Measurements from ENCODE around the gene PRKCH.

Gene PRKCH

GRCh38 chr14:61573321-61573720 lies 251.9 kb downstream of the PRKCH start:
- no peak overlapping the region for H3K4me3 ChIP-seq (ENCODE audit: low read depth, low read length)
- TF ChIP-seq, protein P1, sequence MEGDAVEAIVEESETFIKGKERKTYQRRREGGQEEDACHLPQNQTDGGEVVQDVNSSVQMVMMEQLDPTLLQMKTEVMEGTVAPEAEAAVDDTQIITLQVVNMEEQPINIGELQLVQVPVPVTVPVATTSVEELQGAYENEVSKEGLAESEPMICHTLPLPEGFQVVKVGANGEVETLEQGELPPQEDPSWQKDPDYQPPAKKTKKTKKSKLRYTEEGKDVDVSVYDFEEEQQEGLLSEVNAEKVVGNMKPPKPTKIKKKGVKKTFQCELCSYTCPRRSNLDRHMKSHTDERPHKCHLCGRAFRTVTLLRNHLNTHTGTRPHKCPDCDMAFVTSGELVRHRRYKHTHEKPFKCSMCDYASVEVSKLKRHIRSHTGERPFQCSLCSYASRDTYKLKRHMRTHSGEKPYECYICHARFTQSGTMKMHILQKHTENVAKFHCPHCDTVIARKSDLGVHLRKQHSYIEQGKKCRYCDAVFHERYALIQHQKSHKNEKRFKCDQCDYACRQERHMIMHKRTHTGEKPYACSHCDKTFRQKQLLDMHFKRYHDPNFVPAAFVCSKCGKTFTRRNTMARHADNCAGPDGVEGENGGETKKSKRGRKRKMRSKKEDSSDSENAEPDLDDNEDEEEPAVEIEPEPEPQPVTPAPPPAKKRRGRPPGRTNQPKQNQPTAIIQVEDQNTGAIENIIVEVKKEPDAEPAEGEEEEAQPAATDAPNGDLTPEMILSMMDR (IDR thresholded peaks at IDR 0.05; ENCODE audit: low read depth, low read length, missing control alignments), result no peak
- no peak for DNase-seq (ENCODE audit: low read depth)

- H3K4me3 ChIP-seq (ENCODE audit: low read depth, low read length), result no peak overlapping the region
- TF ChIP-seq, protein P1 (IDR thresholded peaks at IDR 0.05; ENCODE audit: low read depth, low read length, missing control alignments), result no peak
- no peak for DNase-seq (ENCODE audit: low read depth)
Measured at GRCh38 chr14:61573748-61574513, 252.6 kb downstream of the PRKCH start.

GRCh38 chr14:61574514-61574807 lies 253.1 kb downstream of the PRKCH start:
- no peak for DNase-seq (ENCODE audit: low read depth)
- TF ChIP-seq, protein P1 (IDR thresholded peaks at IDR 0.05; ENCODE audit: low read depth, low read length, missing control alignments), result no peak
- no peak overlapping the region for H3K4me3 ChIP-seq (ENCODE audit: low read depth, low read length)

- TF ChIP-seq, protein P1 (IDR thresholded peaks at IDR 0.05; ENCODE audit: low read depth, low read length, missing control alignments), result no peak
Measured at GRCh38 chr14:61575126-61575525, 253.7 kb downstream of the PRKCH start.

GRCh38 chr14:61575551-61576150 lies 254.3 kb downstream of the PRKCH start:
- TF ChIP-seq, protein P1 (IDR thresholded peaks at IDR 0.05; ENCODE audit: low read depth, low read length, missing control alignments), result no peak
- H3K4me3 ChIP-seq (ENCODE audit: low read depth, low read length), result no peak overlapping the region
- DNase-seq (ENCODE audit: low read depth), result no peak

More at GRCh38 chr14:61575126-61575525, 253.7 kb downstream of the PRKCH start:
- H3K4me3 ChIP-seq (ENCODE audit: low read depth, low read length), result no peak overlapping the region
- DNase-seq (ENCODE audit: low read depth), result no peak

DNA sequence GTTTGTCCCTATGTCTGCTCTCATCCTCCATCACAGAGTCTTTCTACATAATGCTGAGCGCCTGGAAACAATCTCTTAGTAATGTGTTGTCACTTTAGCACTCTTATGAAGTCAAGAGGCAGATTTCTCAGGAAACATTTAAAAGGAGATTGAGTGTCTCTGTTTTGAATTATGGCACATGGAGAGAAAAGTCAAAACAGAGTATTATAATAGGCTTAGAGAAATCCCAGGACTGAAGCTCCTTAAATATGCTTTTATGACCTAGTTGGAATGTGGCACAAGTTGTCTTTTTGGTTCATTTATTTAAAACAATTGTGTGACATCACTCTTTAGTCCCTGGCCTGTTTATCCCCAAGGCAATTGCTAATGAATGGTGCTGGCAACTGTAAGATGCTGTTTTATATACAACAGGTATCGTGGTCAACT lies 256.1 kb downstream of the PRKCH start:
- no peak overlapping the region for H3K4me3 ChIP-seq (ENCODE audit: low read depth, low read length)
- DNase-seq (ENCODE audit: low read depth), result no peak
- TF ChIP-seq, protein P1 (IDR thresholded peaks at IDR 0.05; ENCODE audit: low read depth, low read length, missing control alignments), result no peak

DNA sequence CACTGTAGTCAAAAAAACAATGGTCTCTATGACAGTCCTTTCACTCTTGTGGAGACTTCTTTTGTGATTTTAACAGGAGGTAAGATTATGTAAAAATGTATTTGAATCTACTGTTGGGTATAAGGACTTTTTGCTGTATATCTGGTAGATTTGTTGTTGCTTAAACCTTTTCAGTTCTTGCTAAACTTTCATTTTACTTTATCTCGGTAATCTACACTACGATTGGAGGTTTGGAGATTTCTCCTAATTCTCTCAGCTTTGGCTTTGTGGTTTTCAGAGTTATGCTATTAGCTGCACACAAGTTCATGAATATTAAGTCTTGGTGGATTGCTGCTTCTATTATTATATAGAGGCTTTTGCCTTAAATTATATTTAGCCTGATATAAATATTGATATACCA lies 257.4 kb downstream of the PRKCH start:
- no peak for DNase-seq (ENCODE audit: low read depth)
- H3K4me3 ChIP-seq (ENCODE audit: low read depth, low read length), result no peak overlapping the region
- TF ChIP-seq, protein P1 (IDR thresholded peaks at IDR 0.05; ENCODE audit: low read depth, low read length, missing control alignments), result no peak
